ENCODE results near the gene TSPAN13. TPM values are rescaled to one million over a fixed set of nuclear protein-coding genes. Genes with fewer than 3 reads are reported as not detected.
A peak's percentile ranks its signal among the peaks of the same experiment; 100 is the strongest.

Gene TSPAN13
- total and polyA plus RNA-seq, 2 of the 8 experiments (the other 6 are each of a cell fraction or from before 2014, with no cell fraction given): 15.3 to 28.1 TPM

GRCh38 chr7:16778476-16778875, 24.9 kb downstream of the TSPAN13 start:
- Histone ChIP-seq H3K27me3 (replicated peaks in 1 of 4; ENCODE audit: control insufficient read depth in 3 of 4, extremely low read depth in 1 of 4, insufficient read depth in 3 of 4, low read length in 3 of 4) (no peaks in the 10 kb centered on the region), H2BK5ac (ENCODE audit: low read depth, low read length) (no peak overlapping the region), H2BK20ac (ENCODE audit: low read length) (no peak overlapping the region), H3K4me1 (replicated peaks in 1 of 4; ENCODE audit: control insufficient read depth in 3 of 4, insufficient read depth in 4 of 4, low read length in 3 of 4) (peaks cover 0 to 8% (median 4%) of the 10 kb centered on the region in 4 experiments; a peak in 3 of 7 replicates), H4K8ac (ENCODE audit: extremely low read depth, insufficient read depth, low read length) (no peak overlapping the region), H3K9ac (replicated peaks in 1 of 4; ENCODE audit: extremely low read depth in 1 of 4, low read depth in 3 of 4, low read length in 3 of 4) (no peak overlapping the region), H3K36me3 (ENCODE audit: control insufficient read depth in 2 of 4, insufficient read depth in 4 of 4, low read length in 3 of 4) (no peaks in the 10 kb centered on the region; a peak in 1 of 8 replicates), H3K79me2 (ENCODE audit: control insufficient read depth in 1 of 2, insufficient read depth in 2 of 2, low read length in 2 of 2) (peaks cover 0 to 4% of the 10 kb centered on the region in 2 experiments; a peak in 1 of 4 replicates), H2AFZ (ENCODE audit: low read length) (no peak overlapping the region), H2BK120ac (replicated peaks; ENCODE audit: low read depth, low read length) (no peak overlapping the region), H3K4me2 (ENCODE audit: insufficient read depth in 1 of 2, low read depth in 2 of 2, low read length in 2 of 2) (no peak overlapping the region; a peak in 1 of 4 replicates), H3K23ac (ENCODE audit: insufficient read length) (no peak overlapping the region), H4K91ac (replicated peaks; ENCODE audit: insufficient read length, low read length) (no peak overlapping the region), H3K4ac (replicated peaks; ENCODE audit: insufficient read length, low read depth, low read length) (no peak overlapping the region), H3K9me3 (ENCODE audit: insufficient read depth in 2 of 2, low read depth in 1 of 2, low read length in 1 of 2) (no peaks in the 10 kb centered on the region), H3K4me3 (ENCODE audit: extremely low read depth in 1 of 4, insufficient read depth in 2 of 4, low read depth in 3 of 4, low read length in 4 of 4) (no peak overlapping the region), H3K56ac (replicated peaks; ENCODE audit: insufficient read length, low read depth, low read length) (no peak overlapping the region), H2BK15ac (ENCODE audit: low read length) (no peak overlapping the region), H3K18ac (ENCODE audit: extremely low read depth, low read length) (no peak overlapping the region), H3K27ac (ENCODE audit: low read depth, low read length) (no peak overlapping the region), H4K5ac (ENCODE audit: insufficient read length, low read depth, low read length) (no peak overlapping the region), H3K14ac (ENCODE audit: insufficient read length) (no peak overlapping the region), H3K23me2 (ENCODE audit: low read depth, low read length) (no peaks in the 10 kb centered on the region), H4K20me1 (replicated peaks in 1 of 2; ENCODE audit: control insufficient read depth in 1 of 2, insufficient read depth in 2 of 2, low read length in 2 of 2) (no peaks in the 10 kb centered on the region), H2AK5ac (ENCODE audit: low read depth, low read length) (no peak overlapping the region), H2BK12ac (ENCODE audit: low read depth, low read length) (no peak overlapping the region), H3K79me1 (ENCODE audit: low read depth, low read length) (no peaks in the 10 kb centered on the region; the same call in 1 of the 2 replicates)
- CTCF ChIA-PET (ENCODE audit: partially characterized antibody): no interaction called here
- FAIRE-seq (no peak), DNase-seq (ENCODE audit: low read depth in 1 of 2, low spot score in 2 of 2) (no peak)
- no peak for TF ChIP-seq NRF1 (IDR thresholded peaks at IDR 0.05; ENCODE audit: low read depth, low read length)
- TF ChIP-seq YY1 (IDR thresholded peaks at IDR 0.05; ENCODE audit: low read depth, low read length): peak; percentile 34; the same call in 1 of the 2 replicates
- WGBS, 2 experiments (ENCODE audit: extremely low coverage in 1 of 2, insufficient coverage in 1 of 2, insufficient read length in 1 of 2, insufficient replicate concordance in 2 of 2, low coverage in 1 of 2, low lambda C conversion rate in 2 of 2, missing lambda C conversion rate in 1 of 2): 76% methylated on average over 3 of the region's 3 CpGs; no CpG with 5 or more reads in 1 of the 2 experiments
- POLR2A ChIA-PET (ENCODE audit: partially characterized antibody): no interaction called here
